Astrocyte of the cerebellum (primary cell): ENCODE data around the gene PHKG1.
"Not testable (repeated sequence)": the region's sequence is repeated elsewhere in the genome, so short reads cannot be mapped to it uniquely, and the experiment has no call there.

Source experiments
- DNase-seq: peaks from one replicate; pipeline ENCODE4 v3.0.0-alpha.2; 2011; ENCODE audit warnings: low read depth
- H3K4me3 ChIP-seq: 2 replicates; pipeline ENCODE4 v1.5.1; 2011; ENCODE audit warnings: mild to moderate bottlenecking, low read depth, low read length, moderate library complexity
- CTCF ChIP-seq: IDR thresholded peaks from 2 replicates; pipeline ENCODE4 v1.5.1; 2012; ENCODE audit warnings: low read length, low read depth, moderate library complexity, mild to moderate bottlenecking; ENCODE audit errors: missing control alignments
- in situ Hi-C: cut with HindIII; loops from 2 replicates; pipeline ENCODE4 v1.10.0; 2017; ENCODE audit warnings: low sequenced_read_pairs

Gene PHKG1

GRCh38 chr7:56097700-56098099 is 4.9 kb upstream of the PHKG1 start:
- DNase-seq: peak; percentile 52
- no peak for TF ChIP-seq CTCF
- H3K4me3 ChIP-seq: no peak overlapping the region
- in situ Hi-C loops: no loop called here

GRCh38 chr7:56092388-56092787 is 364 bp downstream of the PHKG1 start:
- in situ Hi-C loops: not testable (repeated sequence)

GRCh38 chr7:56091591-56091990 is 1.2 kb downstream of the PHKG1 start:
- in situ Hi-C loops: no loop called here
- no peak for TF ChIP-seq CTCF
- no peak for DNase-seq
- no peak overlapping the region for H3K4me3 ChIP-seq

More at GRCh38 chr7:56092388-56092787, 364 bp downstream of the PHKG1 start:
- H3K4me3 ChIP-seq, DNase-seq: not testable (repeated sequence)

GRCh38 chr7:56087445-56087844 is 5.3 kb downstream of the PHKG1 start:
- no peak for DNase-seq
- no peak overlapping the region for H3K4me3 ChIP-seq
- in situ Hi-C loops: no loop called here
- no peak for TF ChIP-seq CTCF

GRCh38 chr7:56086761-56087160 is 6.0 kb downstream of the PHKG1 start:
- no peak overlapping the region for H3K4me3 ChIP-seq
- no peak for TF ChIP-seq CTCF
- in situ Hi-C loops: no loop called here
- no peak for DNase-seq

GRCh38 chr7:56083150-56083785 is 9.5 kb downstream of the PHKG1 start:
- TF ChIP-seq CTCF: no peak
- H3K4me3 ChIP-seq: no peak overlapping the region
- in situ Hi-C loops: no loop called here
- no peak for DNase-seq

- no peak overlapping the region for H3K4me3 ChIP-seq
- TF ChIP-seq CTCF: no peak
- no peak for DNase-seq
- in situ Hi-C loops: no loop called here
Observed at GRCh38 chr7:56081626-56082340, 11.0 kb downstream of the PHKG1 start.

GRCh38 chr7:56080726-56081435 is 11.9 kb downstream of the PHKG1 start:
- H3K4me3 ChIP-seq, DNase-seq, in situ Hi-C loops: not testable (repeated sequence)
